ENCODE measurements around the gene CACUL1.

DNA sequence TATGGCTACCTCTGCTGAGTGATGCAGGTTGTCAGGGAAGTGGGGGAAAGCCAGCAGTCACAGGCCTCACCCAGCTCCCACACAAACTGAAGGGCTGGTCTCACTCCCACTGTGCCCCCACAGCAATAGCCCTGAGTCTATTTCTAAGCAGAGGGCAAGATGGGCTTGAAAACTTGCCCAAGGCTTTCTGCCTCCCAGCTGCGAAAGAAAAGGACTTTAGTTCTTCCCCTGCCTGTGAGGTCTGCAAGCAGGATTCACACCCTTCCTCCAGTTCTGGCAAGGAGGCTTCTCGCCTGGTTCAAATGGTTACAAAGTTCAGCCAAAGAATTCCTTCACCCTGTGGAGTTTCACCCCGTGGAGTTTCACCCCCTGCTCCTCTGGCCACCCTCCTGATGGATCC, 96.0 kb downstream of the CACUL1 start:
- TF ChIP-seq POLR2AphosphoS5 (IDR thresholded peaks at IDR 0.05; ENCODE audit: low read depth, low read length) (no peak), POLR2A (IDR thresholded peaks at IDR 0.05; ENCODE audit: low read depth, low read length) (no peak), TAF1 (IDR thresholded peaks at IDR 0.05; ENCODE audit: borderline replicate concordance, low read depth, low read length) (no peak)

Measured in GM12892 (cell line).